HEK293 (cell line): ENCODE measurements around the gene CCDC3.

Experiments
- CTCF ChIA-PET: fragments of 350-600 bp; formaldehyde crosslinking; extraction: SDS; loops from one replicate; lab custom pipeline; 2021; ENCODE audit warnings: antibody characterized with exemption; lab: Yijun Ruan, JAX
- POLR2A ChIA-PET: fragments of 300-600 bp; formaldehyde crosslinking; extraction: SDS; loops from one replicate; lab custom pipeline; 2020; ENCODE audit warnings: antibody characterized with exemption, inconsistent platforms; lab: Yijun Ruan, JAX
- H3K27ac ChIP-seq: fragments of 200-500 bp; sonication (Bioruptor generic); 2 replicates; pipeline ENCODE4 v1.5.1; 2014; ENCODE audit warnings: low read depth, low read length, control low read depth, inconsistent platforms; ENCODE audit errors: extremely low read depth
- H3K36me3 ChIP-seq, 2 experiments: fragments of 200-500 bp in 1 of 2; sonication (Bioruptor generic) in 1 of 2; 1 replicate in 1 of 2; 2 replicates in 1 of 2; pipeline ENCODE4 v1.5.1; 2014 to 2017; ENCODE audit warnings: inconsistent platforms in 2 of 2, low read length in 2 of 2; ENCODE audit not compliant: control insufficient read depth in 2 of 2, insufficient read depth in 1 of 2
- H3K4me1 ChIP-seq: fragments of 200-500 bp; sonication (Bioruptor generic); 2 replicates; pipeline ENCODE4 v1.5.1; 2014; ENCODE audit warnings: mild to moderate bottlenecking, low read length, inconsistent platforms; ENCODE audit not compliant: control insufficient read depth, insufficient read depth
- H3K4me3 ChIP-seq: 2 replicates; pipeline ENCODE4 v1.5.1; 2011; ENCODE audit warnings: low read depth, mild to moderate bottlenecking, control low read depth, low read length, moderate library complexity
- H3K9me3 ChIP-seq: fragments of 200-500 bp; sonication (Bioruptor generic); 2 replicates; pipeline ENCODE4 v1.5.1; 2014; ENCODE audit warnings: low read depth, low read length, inconsistent platforms; ENCODE audit not compliant: control insufficient read depth, insufficient read depth
- EGR2 ChIP-seq: fragments of 450-650 bp; formaldehyde crosslinking; IDR thresholded peaks from 2 replicates; pipeline ENCODE4 v1.5.1; 2016; ENCODE audit warnings: low read depth, missing biosample characterization, missing genetic modification characterization
- GFI1B ChIP-seq: fragments of 450-650 bp; formaldehyde crosslinking; IDR thresholded peaks from 2 replicates; pipeline ENCODE4 v1.5.1; 2016; ENCODE audit warnings: missing biosample characterization, missing genetic modification characterization
- GLIS1 ChIP-seq: fragments of 450-650 bp; formaldehyde crosslinking; IDR thresholded peaks from 2 replicates; pipeline ENCODE4 v1.5.1; 2016; ENCODE audit warnings: missing biosample characterization, missing genetic modification characterization
- HIC1 ChIP-seq: fragments of 450-650 bp; formaldehyde crosslinking; IDR thresholded peaks from 2 replicates; pipeline ENCODE4 v1.5.1; 2016; ENCODE audit warnings: missing biosample characterization, missing genetic modification characterization
- HOXC10 ChIP-seq: sonication (generic); formaldehyde crosslinking; IDR thresholded peaks from 2 replicates; pipeline ENCODE4 v1.8.1; 2023; ENCODE audit warnings: mild to moderate bottlenecking, missing genetic modification reagents
- ZBTB17 ChIP-seq: fragments of 450-650 bp; formaldehyde crosslinking; IDR thresholded peaks from 2 replicates; pipeline ENCODE4 v1.5.1; 2016; ENCODE audit warnings: missing biosample characterization, missing genetic modification characterization
- ZFP69B ChIP-seq: fragments of 450-650 bp; formaldehyde crosslinking; IDR thresholded peaks from 2 replicates; pipeline ENCODE4 v1.5.1; 2016; ENCODE audit warnings: missing biosample characterization, missing genetic modification characterization
- ZNF16 ChIP-seq: fragments of 450-650 bp; formaldehyde crosslinking; IDR thresholded peaks from 2 replicates; pipeline ENCODE4 v1.5.1; 2016; ENCODE audit warnings: low read depth, missing biosample characterization, missing genetic modification characterization
- ZNF169 ChIP-seq: fragments of 450-650 bp; formaldehyde crosslinking; IDR thresholded peaks from 2 replicates; pipeline ENCODE4 v1.5.1; 2016; ENCODE audit warnings: missing biosample characterization, missing genetic modification characterization
- ZNF221 ChIP-seq: fragments of 450-650 bp; formaldehyde crosslinking; IDR thresholded peaks from 2 replicates; pipeline ENCODE4 v1.5.1; 2017; ENCODE audit warnings: missing biosample characterization, missing genetic modification characterization, borderline replicate concordance
- ZNF23 ChIP-seq: fragments of 450-650 bp; formaldehyde crosslinking; IDR thresholded peaks from 2 replicates; pipeline ENCODE4 v1.5.1; 2016; ENCODE audit warnings: missing biosample characterization, missing genetic modification characterization, borderline replicate concordance
- ZNF362 ChIP-seq: fragments of 450-650 bp; formaldehyde crosslinking; IDR thresholded peaks from 2 replicates; pipeline ENCODE4 v1.5.1; 2016; ENCODE audit warnings: missing biosample characterization, missing genetic modification characterization
- ZNF423 ChIP-seq: fragments of 450-650 bp; formaldehyde crosslinking; IDR thresholded peaks from 2 replicates; pipeline ENCODE4 v1.5.1; 2016; ENCODE audit warnings: missing biosample characterization, missing genetic modification characterization
- ZNF561 ChIP-seq: fragments of 450-650 bp; IDR thresholded peaks from 2 replicates; pipeline ENCODE4 v1.5.1; 2018; ENCODE audit warnings: missing biosample characterization, missing genetic modification characterization, borderline replicate concordance
- ZNF747 ChIP-seq: fragments of 450-650 bp; formaldehyde crosslinking; IDR thresholded peaks from 2 replicates; pipeline ENCODE4 v1.5.1; 2016; ENCODE audit warnings: missing biosample characterization, missing genetic modification characterization
- ZNF76 ChIP-seq: fragments of 450-650 bp; formaldehyde crosslinking; IDR thresholded peaks from 2 replicates; pipeline ENCODE4; 2016; ENCODE audit warnings: low read depth, missing biosample characterization, missing genetic modification characterization, borderline replicate concordance
- TF ChIP-seq, protein P1 (sequence below): sonication (generic); formaldehyde crosslinking; IDR thresholded peaks from 2 replicates; pipeline ENCODE4 v1.8.1; 2022; ENCODE audit warnings: mild to moderate bottlenecking, moderate library complexity, missing genetic modification reagents
- TF ChIP-seq, protein P2 (sequence below): fragments of 450-650 bp; IDR thresholded peaks from 2 replicates; pipeline ENCODE4 v1.5.1; 2018; ENCODE audit warnings: missing biosample characterization, mild to moderate bottlenecking, missing genetic modification characterization

Gene CCDC3

GRCh38 chr10:12938271-12938670, 63.2 kb downstream of the CCDC3 start:
- Histone ChIP-seq H3K36me3 (no peaks in the 10 kb centered on the region), H3K27ac (no peak overlapping the region), H3K4me1 (no peaks in the 10 kb centered on the region), H3K4me3 (no peak overlapping the region), H3K9me3 (no peaks in the 10 kb centered on the region)
- no peak for TF ChIP-seq ZFP69B (tag by site-specific recombination)
- TF ChIP-seq EGR2 (tag by site-specific recombination), result no peak
- ChIA-PET CTCF (interaction anchor here (0.7 to 1.3 kb wide), 2 partner anchors 11 to 36 kb away, joined by 4 read pairs; no protein-coding TSS in a partner anchor), POLR2A (no interaction called here)

- Histone ChIP-seq H3K36me3 (no peaks in the 10 kb centered on the region), H3K9me3 (no peaks in the 10 kb centered on the region), H3K27ac (no peak overlapping the region), H3K4me1 (no peaks in the 10 kb centered on the region), H3K4me3 (no peak overlapping the region)
- ChIA-PET CTCF (interaction anchor here (1.3 kb wide), 1 partner anchor 35 kb away, joined by 4 read pairs; no protein-coding TSS in a partner anchor), POLR2A (no interaction called here)
- TF ChIP-seq ZNF423 (tag by site-specific recombination) (no peak), ZBTB17 (0 out of 2 replicates have a peak, but pooled peaks have one; percentile 18)
Observed at GRCh38 chr10:12937527-12937926, 64.0 kb downstream of the CCDC3 start.

DNA sequence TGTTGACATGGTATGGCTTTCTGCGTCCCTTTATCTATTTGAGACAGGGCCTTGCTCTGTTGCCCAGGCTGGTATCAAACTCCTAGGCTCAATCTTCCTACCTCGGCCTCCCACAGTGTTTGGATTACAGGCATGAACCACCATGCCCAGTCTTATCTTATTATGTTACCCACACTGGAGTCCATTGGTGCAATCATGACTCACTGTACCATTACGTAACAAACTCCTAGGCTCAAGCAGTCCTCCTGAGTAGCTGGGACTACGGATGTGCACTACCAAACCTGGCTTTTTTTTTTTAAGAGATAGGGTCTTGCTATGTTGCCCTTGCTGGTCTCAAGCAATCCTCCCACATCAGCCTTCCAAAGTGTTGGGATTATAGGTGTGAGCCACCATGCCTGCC, 66.7 kb downstream of the CCDC3 start:
- POLR2A ChIA-PET, result no interaction called here
- Histone ChIP-seq H3K36me3 (no peaks in the 10 kb centered on the region), H3K27ac (no peak overlapping the region), H3K9me3 (no peaks in the 10 kb centered on the region), H3K4me3 (no peak overlapping the region), H3K4me1 (no peaks in the 10 kb centered on the region)
- no peak for TF ChIP-seq HIC1
- peak; percentile 55 for TF ChIP-seq GLIS1 (tag by site-specific recombination)
- CTCF ChIA-PET, result interaction anchor here (0.7 to 1.9 kb wide), 2 partner anchors 33 to 598 kb away, joined by 3 to 5 read pairs; no protein-coding TSS in a partner anchor

DNA sequence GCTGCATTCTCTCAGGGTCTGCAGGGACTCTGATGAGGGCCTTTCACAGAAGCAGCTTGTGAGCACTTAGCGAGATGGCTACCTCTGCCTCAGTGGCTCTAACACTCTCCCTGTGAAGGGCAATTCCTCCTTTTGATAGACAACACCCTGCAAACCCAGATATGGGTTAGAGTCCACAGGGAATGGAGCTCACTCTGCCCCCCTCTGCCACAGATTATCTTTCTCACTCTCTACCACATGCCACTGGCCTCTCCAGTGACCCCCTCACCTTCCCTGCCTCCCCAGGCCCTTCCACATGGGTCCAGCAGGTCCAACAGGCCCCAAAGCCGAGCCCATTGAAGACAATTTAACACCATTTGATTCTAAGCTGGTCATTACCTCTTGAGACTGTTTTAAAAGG, 72.1 kb downstream of the CCDC3 start:
- CTCF ChIA-PET, result interaction anchor here (0.5 to 0.9 kb wide), 5 partner anchors 19 to 714 kb away, joined by 3 to 6 read pairs (median 3); no protein-coding TSS in a partner anchor
- H3K4me3 ChIP-seq, result no peak overlapping the region
- TF ChIP-seq ZNF16 (tag by site-specific recombination), result no peak
- no peak for TF ChIP-seq ZNF23 (tag by site-specific recombination)
- no peak for TF ChIP-seq HOXC10 (CRISPR knock-in tag)
- TF ChIP-seq ZNF362 (tag by site-specific recombination), result no peak
- TF ChIP-seq GFI1B, result no peak
- TF ChIP-seq, protein P1, sequence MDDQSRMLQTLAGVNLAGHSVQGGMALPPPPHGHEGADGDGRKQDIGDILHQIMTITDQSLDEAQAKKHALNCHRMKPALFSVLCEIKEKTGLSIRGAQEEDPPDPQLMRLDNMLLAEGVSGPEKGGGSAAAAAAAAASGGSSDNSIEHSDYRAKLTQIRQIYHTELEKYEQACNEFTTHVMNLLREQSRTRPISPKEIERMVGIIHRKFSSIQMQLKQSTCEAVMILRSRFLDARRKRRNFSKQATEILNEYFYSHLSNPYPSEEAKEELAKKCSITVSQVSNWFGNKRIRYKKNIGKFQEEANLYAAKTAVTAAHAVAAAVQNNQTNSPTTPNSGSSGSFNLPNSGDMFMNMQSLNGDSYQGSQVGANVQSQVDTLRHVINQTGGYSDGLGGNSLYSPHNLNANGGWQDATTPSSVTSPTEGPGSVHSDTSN (CRISPR knock-in tag), result no peak
- TF ChIP-seq, protein P2, sequence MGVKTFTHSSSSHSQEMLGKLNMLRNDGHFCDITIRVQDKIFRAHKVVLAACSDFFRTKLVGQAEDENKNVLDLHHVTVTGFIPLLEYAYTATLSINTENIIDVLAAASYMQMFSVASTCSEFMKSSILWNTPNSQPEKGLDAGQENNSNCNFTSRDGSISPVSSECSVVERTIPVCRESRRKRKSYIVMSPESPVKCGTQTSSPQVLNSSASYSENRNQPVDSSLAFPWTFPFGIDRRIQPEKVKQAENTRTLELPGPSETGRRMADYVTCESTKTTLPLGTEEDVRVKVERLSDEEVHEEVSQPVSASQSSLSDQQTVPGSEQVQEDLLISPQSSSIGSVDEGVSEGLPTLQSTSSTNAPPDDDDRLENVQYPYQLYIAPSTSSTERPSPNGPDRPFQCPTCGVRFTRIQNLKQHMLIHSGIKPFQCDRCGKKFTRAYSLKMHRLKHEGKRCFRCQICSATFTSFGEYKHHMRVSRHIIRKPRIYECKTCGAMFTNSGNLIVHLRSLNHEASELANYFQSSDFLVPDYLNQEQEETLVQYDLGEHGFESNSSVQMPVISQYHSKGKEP (tag by site-specific recombination), result no peak
- no peak for TF ChIP-seq ZNF747 (tag by site-specific recombination)
- no peak for TF ChIP-seq ZNF221
- no peak for TF ChIP-seq ZNF169 (tag by site-specific recombination)
- no peak for TF ChIP-seq ZNF561 (tag by site-specific recombination)
- TF ChIP-seq ZNF76 (tag by site-specific recombination), result no peak
- TF ChIP-seq, all 188 proteins: peak for 0
- no peaks in the 10 kb centered on the region for H3K4me1 ChIP-seq
- POLR2A ChIA-PET, result no interaction called here
- H3K9me3 ChIP-seq, result no peaks in the 10 kb centered on the region
- no peaks in the 10 kb centered on the region for H3K36me3 ChIP-seq
- H3K27ac ChIP-seq, result no peak overlapping the region
